Esophagus muscularis mucosa (tissue), 3 donors: ENCODE results near the gene RGS3.

ENCODE experiments used
- CTCF ChIP-seq, 3 experiments: fragments of 200-600 bp in 2 of 3; fragments of 450-650 bp in 1 of 3; sonication (generic) in 2 of 3; IDR thresholded peaks; one replicate each; pipeline ENCODE4 v1.5.1; 2017 to 2019; ENCODE audit warnings: antibody characterized with exemption in 3 of 3, mild to moderate bottlenecking in 2 of 3, moderate library complexity in 1 of 3
- POLR2AphosphoS5 ChIP-seq, 2 donors: sonication (generic); formaldehyde crosslinking; IDR thresholded peaks; one replicate each; pipeline ENCODE4 v1.6.1; 2017; ENCODE audit warnings: antibody characterized with exemption in 2 of 2

- TF ChIP-seq CTCF (IDR thresholded peaks at IDR 0.05), result no peak
- no peak for TF ChIP-seq POLR2AphosphoS5 (IDR thresholded peaks at IDR 0.05)
Measured at GRCh38 chr9:113568081-113568435, 104.5 kb downstream of the RGS3 start.
